ENCODE data around the gene FIBCD1. TPM values are rescaled to one million over a fixed set of nuclear protein-coding genes. Genes with fewer than 3 reads are reported as not detected.
A peak's percentile ranks its signal among the peaks of the same experiment; 100 is the strongest.

The FIBCD1 gene
- total and polyA plus RNA-seq, 11 donors: 0.24 to 3.9 (median 1.3) TPM; not detected in 2

DNA sequence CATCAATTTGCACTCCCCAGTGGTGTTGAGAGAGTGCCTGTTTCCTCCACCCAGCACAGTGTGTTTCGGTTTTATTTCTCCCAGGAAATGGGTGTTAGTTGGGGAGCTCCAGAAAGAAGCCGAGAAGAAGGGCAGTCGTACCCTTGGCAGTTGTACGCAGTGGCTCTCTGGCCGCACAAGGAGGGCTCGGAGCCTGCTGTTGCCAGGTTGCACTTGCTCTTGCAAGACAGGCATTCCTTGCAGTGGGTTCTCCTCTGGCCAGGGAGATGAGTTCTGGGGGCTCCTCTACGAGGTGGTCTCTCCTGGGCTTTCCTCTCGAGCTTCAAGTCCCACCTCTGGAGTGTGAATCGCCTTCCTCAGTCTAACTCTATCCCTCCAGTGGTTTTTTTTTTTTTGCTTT, 71.5 kb downstream of the FIBCD1 start:
- H3K36me3 ChIP-seq: peaks cover 0 to 71% (median 49%) of the 10 kb centered on the region in 9 donors
- H3K4me1 ChIP-seq: peaks cover 2 to 58% (median 33%) of the 10 kb centered on the region in 12 donors
- DNase-seq: no peak

DNA sequence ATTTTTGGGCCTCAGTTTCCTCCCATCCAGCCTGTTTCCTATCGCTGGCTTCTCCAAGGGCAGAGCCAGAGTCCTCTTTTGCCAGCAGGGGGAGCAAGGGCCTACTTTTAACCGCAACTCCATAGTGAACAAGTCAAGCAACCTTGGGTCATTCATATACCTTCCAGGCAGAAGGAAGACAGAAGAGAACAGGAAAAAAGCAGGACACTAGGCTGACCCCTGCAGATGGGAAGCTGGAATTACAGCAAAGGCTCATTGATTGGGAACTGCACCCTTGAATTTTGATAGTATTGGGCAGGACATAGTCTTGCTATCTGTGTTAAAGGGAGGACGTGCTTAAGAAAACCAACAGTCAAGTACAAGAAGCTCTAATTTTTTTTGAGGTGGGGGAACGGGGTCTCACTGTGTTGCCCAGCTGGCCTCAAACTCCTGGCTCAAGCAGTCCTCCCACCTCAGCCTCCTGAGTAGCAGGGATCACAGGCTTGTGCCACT, 72.5 kb downstream of the FIBCD1 start:
- WGBS, 4 donors: 47 to 53% (median 51%) methylated on average over 4 of the region's 4 CpGs
- DNase-seq: peak in 4 of 5 donors; percentile 61 to 72 (median 66)
- intact Hi-C loops (cut with DNase I): loop anchor here (1.0 to 10.0 kb wide), 9 partner anchors 70 to 181 kb away; no protein-coding TSS in a partner anchor

More for the DNA sequence above, 71.5 kb downstream of the FIBCD1 start:
- Histone ChIP-seq H3K9me3 (no peaks in the 10 kb centered on the region), H3K27ac (peak overlapping the region in 1 of 12 donors; percentile 20), H3K4me3 (no peak overlapping the region), H3K27me3 (no peaks in the 10 kb centered on the region)
- ATAC-seq: no peak
- intact Hi-C loops (cut with DNase I): loop anchor here (2.0 to 10.0 kb wide), 7 partner anchors 69 to 180 kb away; no protein-coding TSS in a partner anchor
- 85 to 92% (median 90%) methylated on average over 9 of the region's 9 CpGs for WGBS, 4 donors
- no peak for TF ChIP-seq POLR2A (IDR thresholded peaks at IDR 0.05)
- TF ChIP-seq, protein P1, sequence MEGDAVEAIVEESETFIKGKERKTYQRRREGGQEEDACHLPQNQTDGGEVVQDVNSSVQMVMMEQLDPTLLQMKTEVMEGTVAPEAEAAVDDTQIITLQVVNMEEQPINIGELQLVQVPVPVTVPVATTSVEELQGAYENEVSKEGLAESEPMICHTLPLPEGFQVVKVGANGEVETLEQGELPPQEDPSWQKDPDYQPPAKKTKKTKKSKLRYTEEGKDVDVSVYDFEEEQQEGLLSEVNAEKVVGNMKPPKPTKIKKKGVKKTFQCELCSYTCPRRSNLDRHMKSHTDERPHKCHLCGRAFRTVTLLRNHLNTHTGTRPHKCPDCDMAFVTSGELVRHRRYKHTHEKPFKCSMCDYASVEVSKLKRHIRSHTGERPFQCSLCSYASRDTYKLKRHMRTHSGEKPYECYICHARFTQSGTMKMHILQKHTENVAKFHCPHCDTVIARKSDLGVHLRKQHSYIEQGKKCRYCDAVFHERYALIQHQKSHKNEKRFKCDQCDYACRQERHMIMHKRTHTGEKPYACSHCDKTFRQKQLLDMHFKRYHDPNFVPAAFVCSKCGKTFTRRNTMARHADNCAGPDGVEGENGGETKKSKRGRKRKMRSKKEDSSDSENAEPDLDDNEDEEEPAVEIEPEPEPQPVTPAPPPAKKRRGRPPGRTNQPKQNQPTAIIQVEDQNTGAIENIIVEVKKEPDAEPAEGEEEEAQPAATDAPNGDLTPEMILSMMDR (IDR thresholded peaks at IDR 0.05): no peak

DNA sequence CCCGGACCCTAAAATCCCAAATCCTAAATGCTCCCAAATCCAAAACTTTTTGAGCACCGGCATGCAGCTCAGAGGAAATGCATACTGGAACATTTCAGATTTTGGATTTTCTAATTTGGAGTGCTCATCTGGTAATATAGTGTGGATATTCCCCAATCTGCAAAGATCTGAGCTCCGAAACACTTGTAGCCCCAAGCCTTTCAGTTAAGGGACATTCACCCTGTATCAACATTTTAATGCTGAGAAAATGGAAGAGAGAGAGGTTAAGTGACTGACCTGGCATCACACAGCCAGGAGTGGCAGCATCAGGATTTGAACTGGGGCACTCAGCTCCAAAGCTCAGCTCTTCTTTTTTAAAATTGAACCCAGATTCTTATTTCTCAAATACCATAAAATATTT, 73.1 kb downstream of the FIBCD1 start:
- ATAC-seq (no peak), DNase-seq (no peak)
- TF ChIP-seq POLR2A (IDR thresholded peaks at IDR 0.05): no peak
- TF ChIP-seq, protein P1 (IDR thresholded peaks at IDR 0.05): no peak
- Histone ChIP-seq H3K27ac (peak overlapping the region in 1 of 12 donors; percentile 20), H3K4me3 (no peak overlapping the region), H3K27me3 (no peaks in the 10 kb centered on the region), H3K9me3 (no peaks in the 10 kb centered on the region), H3K36me3 (peaks cover 0 to 62% (median 43%) of the 10 kb centered on the region in 9 donors), H3K4me1 (peaks cover 6 to 55% (median 30%) of the 10 kb centered on the region in 12 donors)
- intact Hi-C loops (cut with DNase I): loop anchor here (1.0 to 10.0 kb wide), 10 partner anchors 71 to 181 kb away; no protein-coding TSS in a partner anchor
- 94 to 98% (median 96%) methylated on average over 3 of the region's 3 CpGs for WGBS, 4 donors

More for the DNA sequence above, 72.5 kb downstream of the FIBCD1 start:
- H3K27me3 ChIP-seq: no peaks in the 10 kb centered on the region
- peak; percentile 29 to 50 (median 38) for ATAC-seq
- H3K9me3 ChIP-seq: no peaks in the 10 kb centered on the region
- no peak for TF ChIP-seq POLR2A (IDR thresholded peaks at IDR 0.05)
- TF ChIP-seq, protein P1 (IDR thresholded peaks at IDR 0.05): peak; percentile 66 to 86 (median 79)
- peaks cover 0 to 68% (median 43%) of the 10 kb centered on the region in 9 donors for H3K36me3 ChIP-seq
- H3K4me3 ChIP-seq: no peak overlapping the region
- peak overlapping the region in 1 of 12 donors; percentile 20 for H3K27ac ChIP-seq
- H3K4me1 ChIP-seq: peaks cover 3 to 55% (median 28%) of the 10 kb centered on the region in 12 donors

DNA sequence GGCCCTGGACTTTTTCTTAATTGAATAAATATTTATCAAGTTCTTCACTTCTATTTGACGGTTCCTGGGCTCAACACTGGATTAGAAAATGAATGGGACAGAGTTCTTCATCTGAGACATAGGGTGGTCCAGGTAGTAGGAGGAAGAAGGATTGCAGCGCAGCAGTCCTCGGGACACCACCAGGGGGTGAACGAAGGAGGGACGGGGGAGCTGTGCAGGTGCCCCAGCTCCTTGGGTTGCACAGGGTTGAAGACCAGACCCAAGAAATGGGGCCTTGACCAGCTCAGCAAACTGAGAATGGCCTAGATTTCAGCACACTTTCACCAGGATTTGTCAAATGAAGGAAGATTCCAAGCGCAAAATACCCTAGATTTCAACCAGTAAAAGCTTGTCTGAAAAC, 74.5 kb downstream of the FIBCD1 start:
- DNase-seq (no peak), ATAC-seq (no peak)
- Histone ChIP-seq H3K9me3 (no peaks in the 10 kb centered on the region), H3K4me1 (peaks cover 2 to 56% (median 31%) of the 10 kb centered on the region in 12 donors), H3K27me3 (no peaks in the 10 kb centered on the region), H3K36me3 (peaks cover 0 to 61% (median 40%) of the 10 kb centered on the region in 9 donors), H3K27ac (peak overlapping the region in 1 of 12 donors; percentile 81), H3K4me3 (no peak overlapping the region)
- TF ChIP-seq POLR2A (IDR thresholded peaks at IDR 0.05): no peak
- TF ChIP-seq, protein P1 (IDR thresholded peaks at IDR 0.05): no peak
- 80 to 96% (median 88%) methylated on average over 6 of the region's 6 CpGs for WGBS, 4 donors
- intact Hi-C loops (cut with DNase I): loop anchor here in 6 of 10 donors (2.0 to 10.0 kb wide), 4 partner anchors 92 to 180 kb away; no protein-coding TSS in a partner anchor
